ENCODE measurements around the gene E2F8.

Gene E2F8

DNA sequence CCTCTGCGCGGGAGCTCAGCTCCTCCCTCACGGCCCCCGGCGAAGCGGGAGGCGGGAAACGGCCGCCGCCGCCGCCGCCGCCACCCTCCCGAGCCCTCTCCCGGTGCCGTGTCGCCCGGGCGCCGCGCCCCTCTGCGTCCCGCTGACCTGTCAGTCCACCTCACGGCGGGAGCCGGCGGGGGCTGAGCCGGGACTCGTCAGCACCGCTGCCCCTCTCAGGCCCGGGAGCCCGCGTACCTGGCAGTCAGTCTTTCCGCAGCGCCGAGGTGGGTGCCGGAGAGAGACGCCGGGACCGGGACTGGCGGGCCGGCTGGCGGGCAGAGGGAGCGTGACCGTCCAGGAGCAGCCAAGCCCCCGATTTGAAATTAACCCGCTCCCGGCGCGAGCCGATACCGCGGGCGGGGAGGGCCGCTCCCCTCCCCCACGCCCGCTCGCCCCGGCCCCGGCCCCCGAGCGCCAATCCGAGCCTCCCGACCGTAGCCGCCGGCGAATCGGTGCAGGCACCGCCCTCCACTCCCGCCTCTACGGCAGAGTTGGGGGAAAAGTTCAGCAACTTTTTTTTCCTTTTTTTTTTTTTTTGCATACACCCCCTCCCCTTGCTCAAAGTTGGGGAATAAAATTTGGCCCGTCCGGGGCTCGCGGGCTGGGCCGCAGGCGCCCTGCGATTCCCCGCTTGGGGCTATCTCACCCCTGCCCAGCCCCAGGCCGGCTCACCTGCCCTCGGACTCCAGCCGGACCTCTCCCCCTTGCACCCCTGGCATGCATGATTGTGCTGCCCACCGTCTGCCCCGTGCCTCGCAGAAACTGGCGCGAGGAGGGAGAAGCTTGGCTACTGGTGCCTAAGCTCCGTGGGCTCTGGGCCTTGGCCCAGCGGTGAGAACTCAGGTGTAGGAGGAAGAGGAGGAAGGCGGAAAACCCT is 774 bp upstream of the E2F8 start:
- TF ChIP-seq, protein P1, sequence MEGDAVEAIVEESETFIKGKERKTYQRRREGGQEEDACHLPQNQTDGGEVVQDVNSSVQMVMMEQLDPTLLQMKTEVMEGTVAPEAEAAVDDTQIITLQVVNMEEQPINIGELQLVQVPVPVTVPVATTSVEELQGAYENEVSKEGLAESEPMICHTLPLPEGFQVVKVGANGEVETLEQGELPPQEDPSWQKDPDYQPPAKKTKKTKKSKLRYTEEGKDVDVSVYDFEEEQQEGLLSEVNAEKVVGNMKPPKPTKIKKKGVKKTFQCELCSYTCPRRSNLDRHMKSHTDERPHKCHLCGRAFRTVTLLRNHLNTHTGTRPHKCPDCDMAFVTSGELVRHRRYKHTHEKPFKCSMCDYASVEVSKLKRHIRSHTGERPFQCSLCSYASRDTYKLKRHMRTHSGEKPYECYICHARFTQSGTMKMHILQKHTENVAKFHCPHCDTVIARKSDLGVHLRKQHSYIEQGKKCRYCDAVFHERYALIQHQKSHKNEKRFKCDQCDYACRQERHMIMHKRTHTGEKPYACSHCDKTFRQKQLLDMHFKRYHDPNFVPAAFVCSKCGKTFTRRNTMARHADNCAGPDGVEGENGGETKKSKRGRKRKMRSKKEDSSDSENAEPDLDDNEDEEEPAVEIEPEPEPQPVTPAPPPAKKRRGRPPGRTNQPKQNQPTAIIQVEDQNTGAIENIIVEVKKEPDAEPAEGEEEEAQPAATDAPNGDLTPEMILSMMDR (IDR thresholded peaks at IDR 0.05; ENCODE audit: extremely low read depth, missing control alignments): no peak
- peak; percentile 85 for DNase-seq (ENCODE audit: low spot score)

DNA sequence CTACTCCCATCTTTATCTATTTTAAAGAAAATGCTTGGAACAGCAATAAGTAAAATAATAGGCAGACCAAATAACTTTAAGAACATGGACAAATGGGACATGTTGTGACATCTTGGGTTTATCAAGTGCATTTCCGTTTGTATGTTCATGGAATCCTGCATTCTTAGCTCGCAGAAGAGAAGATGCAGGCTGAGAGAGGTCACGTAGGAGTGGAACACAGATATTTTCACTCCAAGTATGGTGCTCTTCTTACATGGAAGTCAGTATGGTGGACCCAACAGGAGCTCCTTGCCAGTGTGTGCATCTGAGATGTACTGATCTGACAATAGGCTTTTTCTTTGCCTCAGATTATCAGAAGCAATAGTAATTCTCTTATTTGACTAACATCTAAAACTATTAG is 1.7 kb downstream of the E2F8 start:
- no peak for DNase-seq (ENCODE audit: low spot score)
- TF ChIP-seq, protein P1 (IDR thresholded peaks at IDR 0.05; ENCODE audit: extremely low read depth, missing control alignments): no peak

DNA sequence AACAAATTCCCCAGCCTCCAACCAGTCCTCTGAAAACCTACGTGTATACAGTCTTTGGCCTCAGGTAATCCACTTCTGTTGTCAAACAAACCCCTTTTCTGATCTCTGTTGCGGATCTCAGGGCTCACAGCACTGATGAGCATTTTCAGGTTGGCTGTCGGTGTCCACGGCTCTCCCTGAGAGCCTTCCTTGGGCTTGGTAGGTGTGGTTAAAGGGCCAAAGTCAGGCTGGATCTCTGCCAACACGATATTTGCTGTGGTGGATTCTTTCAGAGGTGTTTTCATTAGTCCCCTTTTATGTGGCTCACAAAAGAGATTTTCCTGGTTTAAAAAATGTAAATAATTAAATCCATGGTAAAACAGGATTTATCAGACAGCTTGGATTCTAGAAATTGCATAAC is 2.9 kb downstream of the E2F8 start:
- TF ChIP-seq, protein P1 (IDR thresholded peaks at IDR 0.05; ENCODE audit: extremely low read depth, missing control alignments): no peak
- DNase-seq (ENCODE audit: low spot score): no peak

DNA sequence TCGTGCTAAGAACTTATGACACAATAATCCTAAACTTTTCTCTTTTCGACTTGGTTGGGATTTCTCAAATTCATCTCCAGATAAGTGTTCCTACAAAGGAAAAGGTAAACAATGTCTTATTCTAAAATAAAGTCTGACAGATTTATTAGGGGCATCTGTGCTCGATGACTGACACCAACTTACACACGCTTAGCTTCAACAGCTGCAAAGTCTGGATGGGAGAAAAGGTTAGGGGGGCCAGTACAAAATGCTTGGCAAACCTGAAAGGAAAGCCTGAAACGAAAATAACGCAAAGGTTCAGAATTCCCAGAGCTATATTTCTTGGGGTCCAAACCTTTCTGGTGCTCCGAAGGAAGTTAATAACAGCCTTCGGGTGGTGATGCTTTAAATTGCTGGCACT is 3.4 kb downstream of the E2F8 start:
- TF ChIP-seq, protein P1 (IDR thresholded peaks at IDR 0.05; ENCODE audit: extremely low read depth, missing control alignments): no peak
- DNase-seq (ENCODE audit: low spot score): no peak

DNA sequence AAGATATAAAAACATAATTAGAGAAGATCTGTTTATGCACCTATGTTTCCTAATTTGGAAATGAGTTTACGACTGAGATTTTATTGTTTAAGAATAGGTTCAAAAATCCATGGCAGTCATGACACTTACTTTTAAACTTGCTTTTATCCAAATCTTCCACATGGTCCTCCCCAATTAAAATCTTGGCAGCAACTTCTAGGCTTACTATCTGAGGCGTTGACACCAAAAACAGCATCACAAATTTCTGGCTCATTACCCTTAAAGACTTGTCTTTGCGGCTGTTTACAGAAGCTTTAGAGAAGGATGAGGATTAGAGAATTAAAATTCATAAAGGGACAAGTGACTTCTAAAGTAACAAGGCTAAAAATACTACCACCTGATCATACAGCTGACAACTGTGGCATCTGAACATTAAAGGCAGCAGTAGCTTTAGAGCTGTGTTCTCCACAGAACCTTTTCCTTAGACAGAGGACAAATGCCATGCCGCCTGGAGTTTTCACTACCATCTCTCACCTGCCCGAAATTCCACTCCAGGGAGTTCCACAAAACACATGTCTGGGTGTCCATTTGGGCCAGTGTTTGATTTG is 6.4 kb downstream of the E2F8 start:
- TF ChIP-seq, protein P1 (IDR thresholded peaks at IDR 0.05; ENCODE audit: extremely low read depth, missing control alignments): no peak
- DNase-seq (ENCODE audit: low spot score): no peak

DNA sequence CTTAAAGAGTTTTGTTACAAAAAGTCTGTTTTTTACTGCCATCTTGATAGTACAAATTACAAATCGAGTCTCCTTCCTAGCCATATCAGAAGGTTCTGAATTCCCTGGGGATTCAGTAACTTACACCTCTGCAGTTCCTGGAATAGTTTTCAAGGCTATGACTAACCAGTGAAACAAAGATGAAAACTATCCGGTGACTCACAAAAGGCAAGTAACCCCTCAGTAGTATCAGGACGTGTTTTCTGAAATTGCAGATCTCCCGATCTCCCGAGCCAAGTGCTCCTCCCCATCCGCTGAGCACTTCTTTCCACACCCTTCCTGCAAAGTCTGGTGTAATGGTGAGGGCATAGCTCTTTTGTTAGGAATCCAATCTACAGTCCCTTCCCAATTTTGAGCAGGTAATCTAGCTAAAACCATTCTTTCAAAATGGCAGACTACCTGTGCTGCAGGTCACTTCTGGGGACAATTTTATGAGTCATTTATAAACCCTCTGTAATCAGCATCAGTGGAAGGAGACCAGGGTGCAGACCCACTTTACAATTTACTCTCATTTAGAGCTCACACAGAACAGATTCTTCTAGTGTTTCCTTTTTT is 7.7 kb downstream of the E2F8 start:
- TF ChIP-seq, protein P1 (IDR thresholded peaks at IDR 0.05; ENCODE audit: extremely low read depth, missing control alignments): no peak
- DNase-seq (ENCODE audit: low spot score): no peak

DNA sequence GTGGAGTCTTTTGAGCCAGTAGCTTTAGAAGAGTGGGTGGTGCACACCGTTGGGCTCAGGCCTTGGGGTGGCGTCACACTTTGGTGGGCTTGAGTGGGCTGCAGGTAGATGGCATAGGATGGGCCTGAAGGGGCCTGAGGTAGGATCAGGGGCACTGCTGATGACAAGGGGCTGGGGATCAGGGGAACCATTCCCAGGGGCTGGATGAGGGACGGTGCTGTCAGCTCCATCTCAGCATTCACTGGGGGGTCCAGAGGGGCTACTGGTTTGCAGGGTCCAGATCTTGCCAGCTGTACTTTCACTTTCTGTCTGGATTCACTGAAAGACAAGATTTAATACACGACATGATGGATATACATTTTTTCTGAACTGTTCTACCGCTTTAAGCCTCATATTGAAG is 11.1 kb downstream of the E2F8 start:
- DNase-seq (ENCODE audit: low spot score): no peak
- TF ChIP-seq, protein P1 (IDR thresholded peaks at IDR 0.05; ENCODE audit: extremely low read depth, missing control alignments): no peak

Data from GM20000 (cell line).